Stimulated activated naive CD4-positive, alpha-beta T cell treated with Interleukin-2 at 50 U/mL for 16 hours (primary cell): Measurements from ENCODE around the gene COMMD7.
"Not testable (repeated sequence)": the region's sequence is repeated elsewhere in the genome, so short reads cannot be mapped to it uniquely, and the experiment has no call there.

Experiments used
- DNase-seq: peaks from one replicate; lab custom pipeline; 2025; lab: John Stamatoyannopoulos, UW

Gene COMMD7

DNA sequence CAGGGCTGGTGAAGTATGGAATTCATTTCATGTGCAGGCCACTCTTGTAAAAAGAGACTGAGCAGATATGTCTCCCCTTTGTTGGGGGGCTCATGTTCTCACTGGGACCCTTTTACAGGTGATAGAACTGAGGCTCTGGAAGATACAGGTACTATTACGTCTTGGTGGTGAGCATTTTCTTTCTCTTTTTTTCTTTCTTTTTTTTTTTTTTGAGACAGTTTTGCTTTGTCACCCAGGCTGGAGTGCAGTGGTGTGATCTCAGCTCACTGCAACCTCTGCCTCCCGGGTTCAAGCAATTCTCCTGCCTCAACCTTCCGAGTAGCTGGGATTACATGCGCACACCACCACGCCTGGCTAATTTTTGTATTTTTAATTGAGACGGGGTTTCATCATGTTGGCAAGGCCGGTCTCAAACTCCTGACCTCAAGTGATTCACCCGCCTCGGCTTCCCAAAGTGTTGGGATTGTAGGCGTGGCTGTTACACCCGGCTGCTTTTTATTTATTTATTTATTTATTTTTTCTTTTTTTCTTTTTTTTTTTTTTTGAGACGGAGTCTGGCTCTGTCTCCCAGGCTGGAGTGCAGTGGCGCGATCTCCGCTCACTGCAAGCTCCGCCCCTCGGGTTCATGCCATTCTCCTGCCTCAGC is 22.1 kb upstream of the COMMD7 start:
- DNase-seq: not testable (repeated sequence)

GRCh38 chr20:32764005-32764960 is 21.0 kb upstream of the COMMD7 start:
- DNase-seq: no peak

GRCh38 chr20:32763202-32764004 is 20.1 kb upstream of the COMMD7 start:
- DNase-seq: no peak

DNA sequence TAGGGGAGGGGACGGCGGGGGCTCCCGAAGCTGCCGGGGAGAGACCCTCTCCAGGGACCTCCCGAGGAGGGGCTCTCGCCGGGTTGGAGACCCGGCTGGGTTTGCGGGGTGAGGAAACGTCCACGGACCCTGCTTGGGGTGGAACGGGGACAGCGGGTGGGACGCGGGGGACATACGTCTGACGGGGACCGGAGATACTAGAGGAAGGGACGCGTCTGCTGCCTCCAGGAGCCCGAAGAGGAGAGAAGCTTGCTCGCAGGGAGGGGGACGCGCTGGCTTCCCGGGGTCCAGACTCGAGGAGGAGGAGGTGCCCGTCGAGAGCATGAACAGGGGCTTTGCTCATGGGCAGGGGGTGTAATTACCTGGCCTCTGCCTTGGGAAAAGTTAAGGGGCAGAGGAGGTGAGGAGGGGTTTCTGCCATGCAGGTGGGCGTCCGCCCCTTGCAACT is 19.5 kb upstream of the COMMD7 start:
- DNase-seq: no peak

GRCh38 chr20:32761831-32762753 is 18.8 kb upstream of the COMMD7 start, which contains the start of gene DNMT3B:
DNMT3B (plus strand) TSS chr20:32762385; CDS start chr20:32780324, 17,939 bp downstream.
- DNase-seq: peak; percentile 60

- DNase-seq: no peak
Measured at GRCh38 chr20:32761417-32761830, 18.2 kb upstream of the COMMD7 start.

GRCh38 chr20:32756156-32756555 is 12.9 kb upstream of the COMMD7 start:
- DNase-seq: no peak

DNA sequence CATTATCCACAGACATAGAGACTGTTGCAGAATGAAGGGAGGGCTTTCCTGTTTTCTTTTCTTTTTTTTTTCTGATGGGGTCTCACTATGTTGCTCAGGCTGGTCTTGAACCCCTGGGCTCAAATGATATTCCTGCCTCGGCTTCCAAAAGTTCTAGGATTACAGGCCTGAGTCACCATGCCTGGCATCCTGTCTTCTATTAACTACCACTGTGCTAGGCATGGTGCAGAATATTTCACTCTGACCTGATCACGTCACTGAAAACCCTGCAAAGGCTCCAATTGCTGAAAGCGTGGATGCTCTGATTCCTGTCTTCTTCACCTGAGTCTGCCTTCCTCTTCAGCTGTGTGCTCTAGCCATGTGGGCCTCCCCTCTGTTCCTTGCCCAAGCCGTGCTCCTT is 10.5 kb upstream of the COMMD7 start:
- no peak for DNase-seq

GRCh38 chr20:32752458-32753250 is 9.4 kb upstream of the COMMD7 start:
- DNase-seq: no peak

- DNase-seq: no peak
Measured at GRCh38 chr20:32751702-32752457, 8.6 kb upstream of the COMMD7 start.

- no peak for DNase-seq
Measured at GRCh38 chr20:32751293-32751692, 8.0 kb upstream of the COMMD7 start.

DNA sequence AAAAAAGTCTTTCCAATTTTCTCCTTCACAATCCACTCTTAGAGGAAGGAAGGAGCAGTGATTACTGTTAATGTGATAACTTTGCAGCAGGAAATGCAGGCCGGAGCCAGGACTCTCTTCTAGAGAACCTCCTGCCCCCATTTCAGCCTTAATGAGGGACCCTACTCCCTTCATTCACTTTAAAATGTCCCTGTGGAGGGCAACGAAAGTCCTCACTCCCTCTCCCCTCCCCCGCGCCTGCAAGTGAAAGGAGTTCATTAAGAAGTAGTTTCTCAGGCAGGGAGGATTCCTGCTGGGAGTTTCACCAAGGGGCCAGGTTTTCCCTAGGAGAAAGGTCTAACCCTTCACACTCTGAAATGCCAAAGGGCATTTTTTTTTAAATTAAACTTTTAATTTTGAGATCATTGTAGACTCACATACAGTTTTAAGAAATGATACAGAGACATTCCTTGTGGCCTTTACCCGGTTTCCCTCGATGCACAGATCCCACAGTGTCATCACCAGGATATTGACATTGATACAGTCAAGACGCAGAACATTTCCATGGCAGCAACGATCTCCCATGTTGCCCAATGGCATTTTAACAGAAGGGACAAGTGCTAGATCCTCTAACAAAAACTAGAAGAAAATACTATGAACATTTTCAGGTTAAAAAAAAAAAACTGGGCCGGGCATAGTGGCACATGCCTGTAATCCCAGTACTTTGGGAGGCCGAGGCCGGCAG is 6.8 kb upstream of the COMMD7 start:
- DNase-seq: no peak

GRCh38 chr20:32742322-32743236 is 688 bp downstream of the COMMD7 start:
- no peak for DNase-seq

DNA sequence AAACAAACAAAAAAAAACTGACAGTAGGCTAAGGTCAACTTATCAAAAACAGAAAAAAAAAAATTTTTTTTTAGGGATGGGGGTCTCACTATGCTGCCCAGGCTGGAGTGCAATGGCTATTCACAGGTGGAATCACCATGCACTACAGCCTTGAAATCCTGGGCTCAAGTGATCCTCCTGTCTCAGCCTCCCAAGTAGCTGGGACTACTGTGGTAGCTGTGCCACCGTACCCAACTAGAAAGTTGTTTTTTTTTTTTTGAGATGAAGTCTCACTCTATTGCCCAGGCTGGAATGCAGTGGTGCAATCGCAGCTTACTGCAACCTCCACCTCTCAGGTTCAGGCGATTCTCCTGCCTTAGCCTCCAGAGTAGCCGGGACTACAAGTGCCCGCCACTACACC is 2.1 kb downstream of the COMMD7 start:
- no peak for DNase-seq

GRCh38 chr20:32737371-32738223 is 5.7 kb downstream of the COMMD7 start:
- DNase-seq: no peak

- DNase-seq: no peak
Measured at GRCh38 chr20:32731882-32732266, 11.4 kb downstream of the COMMD7 start.

- DNase-seq: not testable (repeated sequence)
Measured at GRCh38 chr20:32729334-32729733, 13.9 kb downstream of the COMMD7 start.
